Activated CD4-positive, CD25-positive, alpha-beta regulatory T cell treated with anti-CD3 and anti-CD28 coated beads, Interleukin-2, amount 50 U/mL, for 72 hours (primary cell): ENCODE results near the gene OPN1MW3.
"Not testable (repeated sequence)": the region's sequence is repeated elsewhere in the genome, so short reads cannot be mapped to it uniquely, and the experiment has no call there.

Experiments used
- DNase-seq: peaks from one replicate; pipeline ENCODE4 v3.0.0; 2021

OPN1MW3 gene

DNA sequence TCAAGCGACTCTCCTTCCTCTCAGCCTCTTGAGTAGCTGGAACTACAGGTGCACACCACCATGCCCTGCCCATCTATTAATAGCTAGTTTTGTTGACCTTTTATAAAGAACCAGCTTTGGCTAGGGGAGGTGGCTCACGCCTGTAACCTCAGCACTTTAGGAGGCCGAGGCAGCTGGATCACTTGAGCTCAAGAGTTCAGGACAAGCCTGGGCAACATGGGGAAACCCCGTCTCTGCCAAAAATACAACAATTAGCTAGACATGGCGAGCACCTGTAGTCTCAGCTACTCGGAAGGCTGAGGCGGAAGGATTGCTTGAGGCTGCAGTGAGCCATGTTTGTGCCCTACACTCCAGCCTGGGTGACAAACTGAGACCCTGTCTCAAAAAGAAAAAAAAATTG is 40.9 kb downstream of the OPN1MW3 start:
- DNase-seq: no peak

DNA sequence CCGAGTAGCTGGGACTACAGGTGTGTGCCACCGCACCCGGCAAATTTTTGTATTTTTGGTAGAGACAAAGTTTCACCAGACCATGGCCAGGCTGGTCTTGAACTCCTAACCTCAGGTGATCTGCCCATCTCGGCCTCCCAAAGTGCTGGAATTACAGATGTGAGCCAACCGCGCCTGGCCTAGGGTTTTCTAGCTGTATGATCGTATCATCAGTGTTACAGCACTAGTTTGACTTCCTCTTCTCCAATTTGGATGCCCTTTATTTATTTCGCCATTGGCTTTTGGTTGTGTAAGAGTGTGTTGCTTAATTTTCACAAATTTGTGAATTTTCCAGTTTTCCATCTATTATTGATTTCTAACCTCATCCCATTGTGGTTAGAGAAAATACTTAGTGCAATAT is 43.4 kb downstream of the OPN1MW3 start:
- no peak for DNase-seq

DNA sequence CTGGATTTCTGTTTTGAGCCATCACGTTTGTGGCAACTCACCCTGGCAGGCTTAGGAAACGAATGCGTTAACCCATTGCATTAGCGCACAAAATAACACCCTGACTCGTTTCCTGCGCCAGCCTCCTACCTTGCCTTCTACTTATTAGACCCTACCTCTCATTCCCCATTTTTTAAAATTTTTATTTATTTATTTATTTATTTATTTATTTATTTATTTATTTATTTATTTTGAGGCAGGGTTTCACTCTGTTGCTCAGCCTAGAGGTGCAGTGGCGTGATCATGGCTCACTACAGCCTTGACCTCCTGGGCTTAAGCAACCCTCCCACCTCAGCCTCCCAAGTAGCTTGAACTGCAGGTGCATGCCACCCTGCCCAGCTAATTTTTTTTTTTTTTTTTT is 45.6 kb downstream of the OPN1MW3 start:
- DNase-seq: not testable (repeated sequence)

- no peak for DNase-seq
These were observed 46.1 kb downstream of the OPN1MW3 start for GRCh38 chrX:154303476-154303875.

DNA sequence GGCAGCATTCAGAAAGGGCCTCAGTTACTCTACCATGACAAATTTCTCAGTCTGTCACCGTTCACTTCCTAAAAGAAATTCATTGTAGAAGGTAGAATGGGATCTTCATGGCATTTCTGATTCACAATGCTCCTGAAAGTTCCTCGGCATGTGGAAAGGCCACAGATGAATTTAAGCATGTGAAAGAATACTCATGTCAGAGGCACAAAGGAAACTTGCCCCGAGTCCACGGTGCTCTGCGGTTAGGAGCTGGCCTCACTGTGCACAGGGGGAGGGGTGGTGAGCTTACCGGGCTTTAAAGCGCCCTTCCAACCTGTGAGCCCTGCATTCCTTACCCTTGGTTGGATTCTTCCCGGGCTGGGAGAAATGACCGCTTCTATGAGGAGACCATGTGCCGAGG is 47.5 kb downstream of the OPN1MW3 start:
- DNase-seq: no peak

DNA sequence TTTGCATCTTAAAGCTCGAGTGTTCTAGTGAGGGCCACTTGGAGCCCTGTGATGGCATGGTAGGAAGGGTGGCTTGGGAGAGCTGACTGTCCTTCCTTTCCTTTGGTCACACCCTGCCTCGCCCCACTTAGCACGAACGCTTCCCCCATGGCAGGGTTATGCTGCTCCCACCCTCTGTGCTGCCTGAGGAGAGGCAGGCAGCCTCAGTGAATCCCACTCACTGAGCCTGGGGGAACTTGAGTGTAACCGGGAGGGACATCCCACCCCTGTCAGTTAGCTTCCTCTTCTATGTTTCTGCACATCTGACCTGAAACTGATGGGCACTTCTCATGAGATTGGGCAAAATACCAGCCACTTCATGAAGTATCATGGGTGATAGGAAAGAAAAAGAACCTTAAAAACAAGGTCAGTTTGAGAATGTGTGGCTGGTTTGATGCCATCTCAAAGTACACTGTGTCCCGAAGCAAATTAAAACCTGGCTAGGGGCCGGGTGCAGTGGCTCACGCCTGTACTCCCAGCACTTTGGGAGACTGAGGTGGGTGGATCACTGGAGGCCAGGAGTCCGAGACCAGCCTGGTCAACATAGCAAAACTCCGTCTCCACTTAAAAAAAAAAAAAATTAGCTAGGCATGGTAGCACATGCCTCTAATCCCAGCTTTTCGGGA is 48.3 kb downstream of the OPN1MW3 start:
- DNase-seq: no peak

GRCh38 chrX:154307202-154307601 is 49.8 kb downstream of the OPN1MW3 start:
- DNase-seq: no peak

GRCh38 chrX:154308108-154308946 is 50.9 kb downstream of the OPN1MW3 start:
- peak; percentile 82 for DNase-seq

DNA sequence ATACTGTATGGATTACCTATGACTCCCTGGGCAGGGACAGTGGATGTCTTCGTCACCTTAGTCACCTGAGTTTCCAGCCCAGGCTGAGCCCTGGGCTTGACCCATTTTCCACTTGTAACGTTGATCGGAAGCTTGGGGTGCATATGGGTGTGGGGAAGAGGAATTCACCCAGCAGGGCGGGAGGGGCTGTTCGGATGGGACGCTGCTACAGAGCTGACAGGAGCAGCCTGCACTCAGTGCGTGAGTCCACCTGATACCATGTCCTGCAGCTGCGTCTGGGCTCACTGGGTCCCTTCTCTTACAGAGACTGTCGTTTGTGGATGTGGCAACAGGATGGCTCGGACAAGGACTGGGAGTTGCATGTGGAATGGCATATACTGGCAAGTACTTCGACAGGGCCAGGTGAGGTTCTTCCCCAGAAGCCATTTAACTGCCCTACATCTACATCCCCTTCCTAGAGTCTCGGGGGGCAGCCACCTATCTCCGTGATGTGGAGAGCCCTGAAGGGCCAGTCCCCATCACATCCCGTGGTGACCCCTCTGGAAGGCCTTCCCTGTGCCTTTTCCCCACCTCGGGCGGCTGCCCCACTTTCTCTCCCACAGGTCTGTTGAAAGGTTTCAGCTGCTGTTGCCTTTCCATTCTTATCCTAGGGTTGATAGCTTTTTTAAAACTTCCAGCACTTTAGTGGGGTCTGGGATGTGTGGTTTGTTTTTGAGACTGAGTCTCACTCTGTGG is 51.8 kb downstream of the OPN1MW3 start:
- no peak for DNase-seq

DNA sequence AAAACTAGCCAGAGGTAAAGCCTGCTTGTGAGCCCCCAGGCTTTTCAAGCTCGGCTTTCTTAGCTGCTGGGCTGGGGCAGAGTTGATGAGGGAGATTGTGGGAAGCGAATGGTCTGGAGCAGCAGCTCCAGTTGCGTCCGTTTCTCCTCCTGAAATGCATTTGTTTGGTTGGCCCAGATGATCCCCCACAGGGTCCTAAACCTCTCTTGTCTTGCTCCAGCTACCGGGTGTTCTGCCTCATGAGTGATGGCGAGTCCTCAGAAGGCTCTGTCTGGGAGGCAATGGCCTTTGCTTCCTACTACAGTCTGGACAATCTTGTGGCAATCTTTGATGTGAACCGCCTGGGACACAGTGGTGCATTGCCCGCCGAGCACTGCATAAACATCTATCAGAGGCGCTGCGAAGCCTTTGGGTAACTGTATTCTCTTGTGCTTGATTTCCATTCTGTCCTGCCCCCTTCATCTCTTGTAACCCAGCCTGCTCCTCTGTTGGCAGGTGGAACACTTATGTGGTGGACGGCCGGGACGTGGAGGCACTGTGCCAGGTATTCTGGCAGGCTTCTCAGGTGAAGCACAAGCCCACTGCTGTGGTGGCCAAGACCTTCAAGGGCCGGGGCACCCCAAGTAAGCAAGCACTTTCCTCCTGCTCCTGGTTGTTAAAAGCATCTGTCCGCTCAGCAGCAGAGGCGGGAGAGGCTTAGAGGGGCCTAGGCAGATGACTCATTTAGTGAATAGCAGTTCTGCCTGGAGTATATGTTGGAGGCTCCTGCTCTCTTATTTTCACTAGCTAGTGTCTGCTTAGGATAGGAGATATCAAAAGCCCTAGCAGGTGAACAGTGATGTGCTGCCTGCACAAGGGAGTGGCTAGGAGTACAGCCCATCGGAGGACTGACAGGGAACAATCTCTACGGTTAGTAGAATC is 53.5 kb downstream of the OPN1MW3 start:
- DNase-seq: no peak

DNA sequence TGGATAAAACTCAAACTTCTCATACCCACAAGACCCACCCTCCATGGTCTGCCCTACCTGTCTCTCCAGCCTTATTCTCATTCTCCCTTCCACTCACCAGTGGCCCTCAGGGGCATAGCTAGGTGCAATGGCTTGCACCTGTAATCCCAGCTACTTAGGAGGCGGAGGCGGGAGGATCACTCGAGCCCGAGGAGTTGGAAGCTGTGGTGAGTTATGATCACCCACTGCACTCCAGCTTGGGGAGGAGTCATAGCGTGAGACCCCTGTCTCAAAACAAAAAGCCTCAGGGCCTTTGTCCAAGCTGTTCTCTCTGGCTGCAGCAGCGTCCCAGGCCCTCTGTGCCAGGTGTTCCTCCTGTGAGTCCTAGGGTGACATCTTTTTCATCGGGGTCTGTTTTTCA is 54.7 kb downstream of the OPN1MW3 start:
- DNase-seq: no peak

- no peak for DNase-seq
These were observed 55.8 kb downstream of the OPN1MW3 start for GRCh38 chrX:154313147-154313546.

DNA sequence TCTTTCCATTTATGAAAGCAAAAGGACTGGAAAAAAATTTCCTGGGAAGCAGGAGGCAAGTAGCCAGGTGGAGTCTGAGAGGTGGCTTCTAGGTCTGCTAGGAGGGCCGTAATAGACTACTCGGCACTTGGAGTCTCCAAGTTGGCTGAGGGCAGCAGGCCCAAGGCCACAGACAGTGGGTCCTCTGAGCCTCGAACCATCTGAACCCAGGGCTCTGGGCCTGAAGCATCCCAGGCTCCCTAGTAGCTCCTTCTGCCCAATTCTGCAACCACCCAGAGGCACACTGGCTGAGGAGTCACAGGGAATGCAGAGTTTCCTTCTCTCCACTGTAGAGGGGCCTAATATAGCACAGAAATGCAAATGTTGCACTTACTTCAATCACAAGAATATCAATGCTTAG is 58.0 kb downstream of the OPN1MW3 start:
- DNase-seq: no peak

- no peak for DNase-seq
These were observed 60.1 kb downstream of the OPN1MW3 start for GRCh38 chrX:154317391-154317995.

- DNase-seq: no peak
These were observed 63.0 kb downstream of the OPN1MW3 start for GRCh38 chrX:154320406-154320805.
